ENCODE measurements around the gene SPANXA1. TPM values are rescaled to one million over a fixed set of nuclear protein-coding genes. Genes with fewer than 3 reads are reported as not detected.
"Not testable (repeated sequence)": the region's sequence is repeated elsewhere in the genome, so short reads cannot be mapped to it uniquely, and the experiment has no call there.

Gene SPANXA1
- total RNA-seq, 2 experiments from 2014 or later, result not detected

DNA sequence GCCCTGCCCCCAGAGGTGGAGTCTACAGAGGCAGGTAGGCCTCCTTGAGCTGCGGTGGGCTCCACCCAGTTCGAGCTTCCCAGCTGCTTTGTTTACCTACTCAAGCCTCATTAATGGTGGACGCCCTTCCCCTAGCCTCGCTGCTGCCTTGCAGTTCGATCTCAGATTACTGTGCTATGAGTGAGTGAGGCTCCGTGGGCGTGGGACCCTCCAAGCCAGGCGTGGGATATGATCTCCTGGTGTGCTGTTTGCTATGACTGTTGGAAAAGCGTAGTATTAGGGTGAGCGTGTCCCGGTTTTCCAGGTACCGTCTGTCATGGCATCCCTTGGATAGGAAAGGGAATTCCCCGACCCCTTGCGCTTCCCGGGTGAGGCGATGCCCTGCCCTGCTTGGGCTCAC lies 42.0 kb downstream of the SPANXA1 start:
- H3K27ac ChIP-seq (ENCODE audit: low read depth in 1 of 2, low read length in 2 of 2); H3K36me3 Mint-ChIP-seq (ENCODE audit: low read depth); H3K27ac Mint-ChIP-seq; H3K9me3 ChIP-seq (ENCODE audit: control insufficient read depth in 1 of 2, insufficient read depth in 1 of 2, low read length in 2 of 2); H3K4me1 ChIP-seq (ENCODE audit: insufficient read depth, low read length); CTCF ChIA-PET; H3K4me1 Mint-ChIP-seq (ENCODE audit: low read depth); H3K4me3 Mint-ChIP-seq; DNase-seq; H3K9me3 Mint-ChIP-seq; ATAC-seq (ENCODE audit: poor library complexity); H3K4me3 ChIP-seq (ENCODE audit: low read length); POLR2A ChIA-PET; H3K36me3 ChIP-seq (ENCODE audit: insufficient read depth, low read length); H3K27me3 ChIP-seq (ENCODE audit: control insufficient read depth in 1 of 2, insufficient read depth in 2 of 2, low read length in 2 of 2); intact Hi-C loops (cut with DNase I, micrococcal nuclease); H3K27me3 Mint-ChIP-seq: not testable (repeated sequence)

Other genes with a start within 250 kb of the SPANXA1 start
- not detected for gene SPANXA2, start 5.0 kb upstream of the SPANXA1 start, total RNA-seq
- not detected for gene SPANXD, start 114.0 kb upstream of the SPANXA1 start, total RNA-seq